Stomach smooth muscle (tissue), 2 donors: ENCODE measurements around the gene TPO.

Experiments used
- H3K27ac ChIP-seq: one replicate; pipeline ENCODE4 v1.7.0; 2013; ENCODE audit warnings: mild to moderate bottlenecking, low read length, inconsistent platforms
- H3K27me3 ChIP-seq, 2 donors: one replicate each; pipeline ENCODE4 v1.7.0; 2013; ENCODE audit warnings: low read length in 2 of 2; ENCODE audit not compliant: insufficient read depth in 2 of 2, control insufficient read depth in 1 of 2
- H3K36me3 ChIP-seq, 2 donors: one replicate each; pipeline ENCODE4 v1.7.0; 2013; ENCODE audit warnings: low read length in 2 of 2; ENCODE audit not compliant: control insufficient read depth in 2 of 2, insufficient read depth in 2 of 2
- H3K4me1 ChIP-seq: one replicate; pipeline ENCODE4 v1.7.0; 2013; ENCODE audit warnings: low read length; ENCODE audit not compliant: control insufficient read depth, insufficient read depth
- H3K4me3 ChIP-seq, 2 donors: one replicate each; pipeline ENCODE4 v1.7.0; 2013; ENCODE audit warnings: low read length in 2 of 2
- H3K9ac ChIP-seq, 2 donors: one replicate each; pipeline ENCODE4 v1.7.0; 2013; ENCODE audit warnings: low read length in 2 of 2, mild to moderate bottlenecking in 1 of 2
- H3K9me3 ChIP-seq, 2 donors: one replicate each; pipeline ENCODE4 v1.7.0; 2013; ENCODE audit warnings: low read length in 2 of 2; ENCODE audit not compliant: control insufficient read depth in 2 of 2
- donor health status: healthy.
- donor health status: Pancreatic carcinoma.

Gene TPO

DNA sequence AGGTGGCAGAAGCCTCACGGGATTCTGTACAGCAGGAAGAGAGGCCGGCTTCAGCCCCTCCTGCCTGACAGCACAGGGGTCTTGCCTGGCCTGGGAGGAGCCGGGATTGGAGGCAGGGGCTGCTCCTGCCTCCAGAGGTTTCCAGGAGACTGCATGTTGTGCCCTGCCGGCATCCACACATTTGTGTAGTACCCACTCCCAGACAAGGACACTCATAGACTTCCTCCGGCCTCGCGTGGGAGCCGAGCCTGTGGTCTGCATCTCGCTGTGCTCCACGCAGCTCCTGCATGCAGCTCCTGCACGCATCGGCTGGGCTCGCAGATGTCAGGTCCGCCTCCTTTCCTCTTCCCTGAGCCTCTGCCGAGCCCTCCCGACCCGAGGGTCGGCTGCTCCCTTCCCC, 34.7 kb downstream of the TPO start:
- Histone ChIP-seq H3K9me3 (no peaks in the 10 kb centered on the region), H3K9ac (no peak overlapping the region), H3K27me3 (no peaks in the 10 kb centered on the region), H3K4me3 (no peak overlapping the region), H3K4me1 (no peaks in the 10 kb centered on the region), H3K36me3 (no peaks in the 10 kb centered on the region), H3K27ac (no peak overlapping the region)

DNA sequence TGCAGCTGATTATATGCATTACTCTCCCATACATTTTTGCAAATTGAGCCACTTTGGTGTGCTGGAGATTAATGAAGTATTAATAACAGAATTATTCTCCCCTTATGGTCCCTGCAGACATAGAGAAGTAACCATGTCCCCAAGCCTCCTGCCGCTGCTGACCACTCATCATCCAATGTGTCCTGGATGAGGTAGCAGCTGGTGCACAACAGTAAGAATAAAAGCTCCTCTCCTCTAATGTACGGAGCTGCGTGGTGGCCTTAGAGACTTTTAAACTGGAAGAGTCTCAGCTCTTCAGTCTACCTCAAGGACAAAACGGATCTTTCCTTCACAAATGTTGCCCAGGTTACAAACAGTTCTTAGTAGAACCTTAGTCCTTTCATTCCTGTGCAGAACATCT, 37.7 kb downstream of the TPO start:
- Histone ChIP-seq H3K4me1 (no peaks in the 10 kb centered on the region), H3K9ac (no peak overlapping the region), H3K36me3 (no peaks in the 10 kb centered on the region), H3K27me3 (no peaks in the 10 kb centered on the region), H3K4me3 (no peak overlapping the region), H3K27ac (no peak overlapping the region), H3K9me3 (no peaks in the 10 kb centered on the region)

GRCh38 chr2:1451422-1451821, 38.2 kb downstream of the TPO start:
- H3K4me1 ChIP-seq = no peaks in the 10 kb centered on the region
- H3K36me3 ChIP-seq = no peaks in the 10 kb centered on the region
- no peak overlapping the region for H3K9ac ChIP-seq
- no peaks in the 10 kb centered on the region for H3K27me3 ChIP-seq
- no peak overlapping the region for H3K4me3 ChIP-seq
- no peaks in the 10 kb centered on the region for H3K9me3 ChIP-seq
- H3K27ac ChIP-seq = no peak overlapping the region

- Histone ChIP-seq H3K27ac (no peak overlapping the region), H3K9ac (no peak overlapping the region), H3K9me3 (no peaks in the 10 kb centered on the region), H3K4me3 (no peak overlapping the region), H3K4me1 (no peaks in the 10 kb centered on the region), H3K36me3 (no peaks in the 10 kb centered on the region), H3K27me3 (no peaks in the 10 kb centered on the region)
Observed at GRCh38 chr2:1453561-1453960, 40.3 kb downstream of the TPO start.

DNA sequence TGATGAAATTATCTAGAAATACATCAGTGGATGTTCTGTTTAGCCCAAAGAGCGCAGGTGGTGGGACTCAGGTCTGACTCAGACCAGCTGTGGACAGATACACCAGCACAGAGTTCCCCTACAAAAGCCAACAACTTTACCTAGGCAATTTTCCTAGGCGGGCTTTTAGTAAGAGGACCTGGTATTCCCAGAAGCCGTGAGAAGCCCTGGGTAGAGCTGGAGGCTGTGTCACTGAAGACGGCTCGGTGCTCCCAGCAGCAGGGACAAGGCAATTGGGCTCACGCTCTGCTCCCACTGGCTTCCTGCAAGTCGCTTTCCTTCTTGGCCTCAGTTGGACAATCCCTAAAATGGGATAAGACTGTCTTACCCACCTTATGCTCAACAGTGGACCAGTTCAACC, 41.1 kb downstream of the TPO start:
- H3K27ac ChIP-seq = no peak overlapping the region
- no peaks in the 10 kb centered on the region for H3K9me3 ChIP-seq
- H3K9ac ChIP-seq = no peak overlapping the region
- no peaks in the 10 kb centered on the region for H3K4me1 ChIP-seq
- H3K36me3 ChIP-seq = no peaks in the 10 kb centered on the region
- no peaks in the 10 kb centered on the region for H3K27me3 ChIP-seq
- no peak overlapping the region for H3K4me3 ChIP-seq

GRCh38 chr2:1455466-1455865, 42.2 kb downstream of the TPO start:
- Histone ChIP-seq H3K9ac (no peak overlapping the region), H3K36me3 (no peaks in the 10 kb centered on the region), H3K9me3 (no peaks in the 10 kb centered on the region), H3K4me1 (no peaks in the 10 kb centered on the region), H3K4me3 (no peak overlapping the region), H3K27me3 (no peaks in the 10 kb centered on the region), H3K27ac (no peak overlapping the region)

GRCh38 chr2:1458432-1458831, 45.2 kb downstream of the TPO start:
- Histone ChIP-seq H3K9me3 (no peaks in the 10 kb centered on the region), H3K36me3 (no peaks in the 10 kb centered on the region), H3K27ac (no peak overlapping the region), H3K4me1 (no peaks in the 10 kb centered on the region), H3K9ac (no peak overlapping the region), H3K27me3 (peaks cover 0 to 6% of the 10 kb centered on the region in 2 donors), H3K4me3 (no peak overlapping the region)

- H3K9me3 ChIP-seq = no peaks in the 10 kb centered on the region
Observed at GRCh38 chr2:1459727-1460126, 46.5 kb downstream of the TPO start.

DNA sequence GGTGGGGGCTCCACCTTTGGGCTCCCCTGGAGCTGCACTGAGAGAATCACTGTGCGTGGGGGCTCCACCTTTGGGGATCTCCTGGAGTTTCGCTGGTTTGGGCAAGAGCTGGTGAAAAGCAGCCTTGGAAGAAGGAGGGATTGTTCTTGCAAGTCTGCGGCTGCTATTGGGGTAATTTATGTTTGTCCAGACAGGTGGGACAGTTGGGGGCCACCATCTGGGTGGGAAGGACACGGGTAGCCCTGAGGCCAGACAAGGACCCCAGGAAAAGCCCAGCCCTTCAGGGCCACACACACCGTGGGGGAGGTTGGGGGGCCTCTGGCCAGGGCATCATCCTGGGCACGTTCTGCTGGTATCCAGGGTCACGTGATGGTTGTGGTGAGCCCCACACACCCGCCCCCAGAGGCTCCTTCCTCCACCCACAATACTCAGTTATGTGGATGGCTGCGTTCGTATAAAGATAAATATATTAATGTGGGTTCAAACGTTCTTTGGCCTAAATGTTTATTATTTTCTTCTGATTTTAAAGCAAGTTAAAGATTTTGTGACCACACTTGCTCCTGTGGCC, 47.7 kb downstream of the TPO start:
- no peak overlapping the region for H3K4me3 ChIP-seq
- no peaks in the 10 kb centered on the region for H3K9me3 ChIP-seq

More at GRCh38 chr2:1459727-1460126, 46.5 kb downstream of the TPO start:
- H3K27me3 ChIP-seq = peaks cover 0 to 6% of the 10 kb centered on the region in 2 donors
- no peaks in the 10 kb centered on the region for H3K36me3 ChIP-seq
- H3K9ac ChIP-seq = no peak overlapping the region
- H3K4me1 ChIP-seq = no peaks in the 10 kb centered on the region
- H3K4me3 ChIP-seq = no peak overlapping the region
- H3K27ac ChIP-seq = no peak overlapping the region

DNA sequence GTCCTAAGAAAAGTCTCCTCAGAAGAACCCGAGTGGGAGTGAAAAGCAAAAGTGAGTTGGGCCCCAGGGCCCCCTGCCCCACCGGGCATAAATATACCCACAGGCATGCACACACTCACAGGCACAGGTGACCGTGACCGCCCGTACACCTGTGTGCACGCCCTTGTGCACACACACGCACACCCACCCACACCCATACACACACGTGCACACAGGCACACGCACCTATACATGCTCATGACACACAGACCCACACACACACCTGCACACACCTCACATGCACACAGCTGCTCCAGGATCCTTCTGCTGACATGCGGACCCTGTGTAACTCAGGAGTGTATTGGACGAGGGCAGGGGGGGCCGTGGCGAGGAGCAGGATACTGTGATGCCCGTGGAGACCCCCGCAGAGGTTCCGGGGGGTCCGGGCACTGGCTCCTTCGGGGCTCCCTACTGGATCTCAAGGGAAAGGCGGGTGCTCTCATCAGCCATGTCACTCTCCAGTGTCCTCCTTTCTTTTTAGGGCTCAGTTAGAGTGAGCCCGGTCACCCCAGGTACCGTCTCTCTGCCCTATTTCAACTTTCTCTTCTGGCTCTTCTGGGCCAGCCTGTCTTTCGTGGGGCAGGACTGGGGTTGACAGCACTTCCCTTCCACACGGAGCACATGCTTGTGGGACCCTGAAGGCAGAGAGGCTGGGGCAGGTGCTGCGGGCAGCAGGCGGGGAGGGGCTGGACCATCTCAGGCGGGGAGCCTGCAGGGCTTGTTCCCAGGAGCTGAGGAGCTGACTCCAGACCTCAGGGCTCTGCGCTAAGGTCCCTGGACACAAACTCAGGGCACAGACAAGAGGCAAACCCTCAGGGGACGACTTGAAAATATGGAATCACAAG, 48.5 kb downstream of the TPO start:
- Histone ChIP-seq H3K36me3 (no peaks in the 10 kb centered on the region), H3K27me3 (peaks cover 0 to 6% of the 10 kb centered on the region in 2 donors), H3K4me1 (no peaks in the 10 kb centered on the region), H3K4me3 (no peak overlapping the region), H3K9me3 (no peaks in the 10 kb centered on the region), H3K9ac (no peak overlapping the region), H3K27ac (no peak overlapping the region)

More for the DNA sequence above, 47.7 kb downstream of the TPO start:
- Histone ChIP-seq H3K4me1 (no peaks in the 10 kb centered on the region), H3K36me3 (no peaks in the 10 kb centered on the region), H3K27ac (no peak overlapping the region), H3K27me3 (peaks cover 0 to 6% of the 10 kb centered on the region in 2 donors), H3K9ac (no peak overlapping the region)

GRCh38 chr2:1462994-1463393, 49.7 kb downstream of the TPO start:
- H3K36me3 ChIP-seq = no peaks in the 10 kb centered on the region
- no peak overlapping the region for H3K9ac ChIP-seq
- no peak overlapping the region for H3K4me3 ChIP-seq
- H3K27ac ChIP-seq = no peak overlapping the region
- H3K27me3 ChIP-seq = peaks cover 0 to 6% of the 10 kb centered on the region in 2 donors
- H3K9me3 ChIP-seq = no peaks in the 10 kb centered on the region
- no peaks in the 10 kb centered on the region for H3K4me1 ChIP-seq
